ENCODE measurements around the gene BMERB1.
"Not testable (repeated sequence)": the region's sequence is repeated elsewhere in the genome, so short reads cannot be mapped to it uniquely, and the experiment has no call there.

BMERB1 gene

DNA sequence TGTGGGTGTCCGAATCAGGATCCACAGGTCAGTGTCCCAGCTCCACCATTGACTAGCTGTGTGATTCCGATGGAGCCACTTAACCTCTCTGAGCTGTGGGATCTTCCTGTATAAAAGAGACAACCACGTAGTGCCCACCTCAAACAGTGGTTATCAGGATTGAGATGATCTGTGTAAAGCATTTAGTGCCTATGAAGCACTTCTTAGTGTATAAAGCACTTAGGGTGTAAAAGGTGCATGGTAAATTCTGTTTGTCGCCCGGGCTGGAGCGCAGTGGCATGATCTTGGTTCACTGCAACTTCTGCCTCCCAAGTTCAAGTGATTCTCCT lies 113.3 kb downstream of the BMERB1 start:
- Mint-ChIP-seq H3K36me3 (ENCODE audit: insufficient read depth) (peaks cover 2% of the 10 kb centered on the region), H3K4me3 (no peak overlapping the region), H3K4me1 (peaks cover 5% of the 10 kb centered on the region), H3K27me3 (no peaks in the 10 kb centered on the region), H3K9me3 (no peaks in the 10 kb centered on the region), H3K27ac (ENCODE audit: low read depth) (no peak overlapping the region)
- ATAC-seq (replicated peaks; ENCODE audit: extremely low read depth, poor library complexity, severe bottlenecking) (no peak), DNase-seq (ENCODE audit: low spot score in 2 of 2) (no peak)

DNA sequence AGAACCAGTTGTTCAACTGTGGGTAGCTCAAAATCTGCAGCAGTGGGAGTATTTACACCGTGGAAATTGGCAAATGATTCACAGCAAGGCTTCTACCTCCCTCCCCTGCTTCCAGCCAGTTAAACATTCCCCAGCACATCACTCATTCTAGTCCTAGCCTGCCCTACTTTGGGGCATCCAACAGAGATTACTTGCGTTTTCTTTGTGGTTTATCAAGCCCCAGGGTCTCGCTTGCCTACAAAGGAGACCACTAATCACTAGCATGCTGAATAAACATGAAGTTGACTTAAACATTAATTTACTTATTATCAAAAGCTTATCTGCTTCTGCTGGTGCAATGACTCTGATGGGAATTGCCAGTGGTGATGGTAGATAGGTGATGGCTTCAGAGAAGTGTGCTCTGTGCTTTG lies 114.1 kb downstream of the BMERB1 start:
- no peaks in the 10 kb centered on the region for H3K27me3 Mint-ChIP-seq
- DNase-seq (ENCODE audit: low spot score in 2 of 2) = no peak
- H3K36me3 Mint-ChIP-seq (ENCODE audit: insufficient read depth) = peaks cover 2% of the 10 kb centered on the region
- H3K4me3 Mint-ChIP-seq = no peak overlapping the region
- H3K4me1 Mint-ChIP-seq = no peaks in the 10 kb centered on the region
- ATAC-seq (replicated peaks; ENCODE audit: extremely low read depth, poor library complexity, severe bottlenecking) = no peak
- H3K27ac Mint-ChIP-seq (ENCODE audit: low read depth) = no peak overlapping the region
- H3K9me3 Mint-ChIP-seq = no peaks in the 10 kb centered on the region

GRCh38 chr16:15552507-15552906 lies 118.1 kb downstream of the BMERB1 start:
- peak overlapping the region; percentile 82 for H3K27ac Mint-ChIP-seq (ENCODE audit: low read depth)
- H3K9me3 Mint-ChIP-seq = no peaks in the 10 kb centered on the region
- no peak for ATAC-seq (replicated peaks; ENCODE audit: extremely low read depth, poor library complexity, severe bottlenecking)
- DNase-seq (ENCODE audit: low spot score in 2 of 2) = no peak
- H3K27me3 Mint-ChIP-seq = no peaks in the 10 kb centered on the region
- no peak overlapping the region for H3K4me3 Mint-ChIP-seq
- H3K36me3 Mint-ChIP-seq (ENCODE audit: insufficient read depth) = peaks cover 2% of the 10 kb centered on the region
- H3K4me1 Mint-ChIP-seq = no peaks in the 10 kb centered on the region

DNA sequence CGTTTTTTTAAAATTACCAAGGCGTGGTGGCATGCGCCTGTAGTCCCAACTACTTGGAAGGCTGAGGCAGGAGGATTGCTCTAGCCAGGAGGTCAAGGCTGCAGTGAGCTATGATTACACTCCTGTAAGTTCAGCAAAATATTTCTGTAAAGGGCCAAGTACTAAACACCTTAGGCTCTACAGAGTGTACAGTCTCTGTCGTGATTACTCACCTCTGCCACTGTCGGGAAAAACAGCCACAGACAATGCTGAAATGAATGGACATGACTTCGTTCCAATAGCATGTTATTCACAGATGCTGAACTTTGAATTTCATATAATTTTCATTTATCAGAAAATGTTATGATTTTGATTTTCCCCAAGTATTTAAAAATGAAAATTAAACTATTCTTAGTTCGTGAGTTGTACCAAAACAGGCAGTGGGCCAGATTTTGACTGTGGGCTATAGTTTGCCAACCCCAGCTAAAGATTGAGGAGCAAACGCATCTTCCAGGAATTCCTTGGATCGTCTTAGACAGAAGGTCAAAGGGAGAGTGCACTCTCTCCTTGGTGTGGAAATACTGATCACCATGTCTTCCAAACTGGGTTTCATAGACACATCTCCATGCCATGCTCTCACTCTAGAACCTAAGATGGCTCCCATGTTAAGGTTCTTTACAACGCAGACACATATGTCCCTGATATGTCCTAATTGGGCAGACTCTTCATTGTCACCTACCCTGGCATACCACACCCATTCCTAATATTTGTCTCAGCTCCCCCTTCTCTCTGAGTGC lies 119.1 kb downstream of the BMERB1 start:
- Mint-ChIP-seq H3K27me3 (no peaks in the 10 kb centered on the region), H3K27ac (ENCODE audit: low read depth) (no peak overlapping the region), H3K4me3 (no peak overlapping the region), H3K9me3 (no peaks in the 10 kb centered on the region), H3K4me1 (no peaks in the 10 kb centered on the region), H3K36me3 (ENCODE audit: insufficient read depth) (peaks cover 2% of the 10 kb centered on the region)
- ATAC-seq (replicated peaks; ENCODE audit: extremely low read depth, poor library complexity, severe bottlenecking) = no peak
- no peak for DNase-seq (ENCODE audit: low spot score in 2 of 2)

- DNase-seq (ENCODE audit: low spot score in 2 of 2) = no peak
- no peak overlapping the region for H3K27ac Mint-ChIP-seq (ENCODE audit: low read depth)
- no peaks in the 10 kb centered on the region for H3K4me1 Mint-ChIP-seq
- H3K27me3 Mint-ChIP-seq = no peaks in the 10 kb centered on the region
- no peak overlapping the region for H3K4me3 Mint-ChIP-seq
- no peaks in the 10 kb centered on the region for H3K9me3 Mint-ChIP-seq
- no peak for ATAC-seq (replicated peaks; ENCODE audit: extremely low read depth, poor library complexity, severe bottlenecking)
- H3K36me3 Mint-ChIP-seq (ENCODE audit: insufficient read depth) = no peaks in the 10 kb centered on the region
Measured at GRCh38 chr16:15556130-15556529, 121.7 kb downstream of the BMERB1 start.

DNA sequence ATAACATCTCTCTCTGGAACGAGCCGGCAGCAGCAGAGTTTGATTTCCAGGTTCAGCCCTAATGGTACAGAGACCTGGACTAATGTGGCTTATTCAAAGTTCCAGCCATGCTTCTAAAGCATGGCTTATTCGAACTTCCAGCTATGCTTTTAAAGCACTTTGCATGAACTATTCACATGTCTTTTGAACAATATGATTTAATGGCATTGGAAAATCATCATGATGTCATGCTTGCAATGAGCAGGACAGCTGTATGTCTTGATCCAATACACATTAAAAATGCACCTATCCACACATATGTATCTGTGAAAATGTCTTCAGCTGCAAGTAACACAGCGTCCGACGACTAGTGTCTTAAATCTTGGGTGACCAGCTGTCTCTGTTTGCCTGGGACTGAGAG lies 122.9 kb downstream of the BMERB1 start:
- H3K4me3 Mint-ChIP-seq = no peak overlapping the region
- H3K27ac Mint-ChIP-seq (ENCODE audit: low read depth) = no peak overlapping the region
- ATAC-seq (replicated peaks; ENCODE audit: extremely low read depth, poor library complexity, severe bottlenecking) (no peak), DNase-seq (ENCODE audit: low spot score in 2 of 2) (no peak)
- no peaks in the 10 kb centered on the region for H3K4me1 Mint-ChIP-seq
- H3K36me3 Mint-ChIP-seq (ENCODE audit: insufficient read depth) = no peaks in the 10 kb centered on the region
- H3K9me3 Mint-ChIP-seq = no peaks in the 10 kb centered on the region
- no peaks in the 10 kb centered on the region for H3K27me3 Mint-ChIP-seq

- DNase-seq (ENCODE audit: low spot score in 2 of 2) (no peak), ATAC-seq (replicated peaks; ENCODE audit: extremely low read depth, poor library complexity, severe bottlenecking) (no peak)
- Mint-ChIP-seq H3K27me3 (no peaks in the 10 kb centered on the region), H3K9me3 (no peaks in the 10 kb centered on the region), H3K36me3 (ENCODE audit: insufficient read depth) (no peaks in the 10 kb centered on the region), H3K4me3 (no peak overlapping the region), H3K4me1 (no peaks in the 10 kb centered on the region), H3K27ac (ENCODE audit: low read depth) (no peak overlapping the region)
Measured at GRCh38 chr16:15559176-15559575, 124.8 kb downstream of the BMERB1 start.

DNA sequence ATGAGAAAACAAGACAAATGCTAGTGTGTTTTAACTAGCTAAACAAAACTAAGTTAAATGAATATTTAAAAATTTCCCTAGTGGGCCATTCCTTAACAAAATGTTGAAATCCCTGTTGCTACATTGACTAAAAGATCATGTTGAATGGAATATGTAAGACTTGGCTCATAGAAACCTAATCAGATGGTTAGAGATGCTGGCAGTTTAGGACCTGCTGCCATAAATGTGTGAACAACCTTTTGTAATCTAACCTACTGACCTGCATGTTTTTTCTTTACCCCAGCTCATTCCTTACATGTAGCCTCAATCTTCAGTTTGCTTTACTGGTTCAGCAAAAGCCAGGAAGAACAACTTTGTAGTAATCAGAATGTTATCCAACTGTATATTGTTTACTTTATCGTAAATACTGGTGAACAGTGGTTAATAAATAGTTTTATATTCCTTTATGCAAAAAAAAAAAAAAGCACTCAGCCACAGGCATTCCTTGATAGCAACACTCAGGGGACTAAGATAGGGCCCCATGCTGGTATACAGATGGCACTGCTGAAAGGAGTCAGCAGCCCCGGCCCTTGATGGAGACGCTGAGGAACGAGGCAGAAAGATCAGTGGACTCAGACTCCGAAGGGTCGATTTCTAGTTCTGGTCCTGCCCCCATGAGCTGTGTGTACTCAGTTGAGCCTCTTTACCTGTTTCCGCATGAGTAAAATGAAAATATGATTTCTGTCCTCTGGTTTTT lies 130.4 kb downstream of the BMERB1 start:
- no peak for ATAC-seq (replicated peaks; ENCODE audit: extremely low read depth, poor library complexity, severe bottlenecking)
- Mint-ChIP-seq H3K27ac (ENCODE audit: low read depth) (no peak overlapping the region), H3K9me3 (no peaks in the 10 kb centered on the region), H3K4me1 (no peaks in the 10 kb centered on the region), H3K4me3 (no peak overlapping the region), H3K36me3 (ENCODE audit: insufficient read depth) (no peaks in the 10 kb centered on the region), H3K27me3 (no peaks in the 10 kb centered on the region)
- no peak for DNase-seq (ENCODE audit: low spot score in 2 of 2)

DNA sequence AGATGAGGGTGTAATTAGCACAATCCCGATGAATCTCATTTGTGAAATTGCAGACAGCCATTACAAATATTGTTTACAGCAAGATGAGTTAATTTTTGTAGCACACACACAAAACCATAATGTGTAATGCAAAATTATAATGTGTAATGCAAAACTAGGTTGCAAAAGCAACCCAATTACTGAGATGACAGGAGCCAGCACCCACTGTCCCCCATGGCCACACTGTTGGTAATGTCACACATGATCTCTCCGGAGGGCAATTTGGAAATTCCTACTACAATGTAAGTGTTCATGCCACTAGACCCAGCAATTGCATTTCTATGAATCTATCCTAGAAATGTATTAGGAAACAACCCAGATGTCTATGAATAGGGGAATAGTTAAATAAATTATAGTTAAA lies 131.7 kb downstream of the BMERB1 start:
- Mint-ChIP-seq H3K36me3 (ENCODE audit: insufficient read depth) (no peaks in the 10 kb centered on the region), H3K4me3 (no peak overlapping the region), H3K27me3 (no peaks in the 10 kb centered on the region), H3K4me1 (no peaks in the 10 kb centered on the region), H3K27ac (ENCODE audit: low read depth) (no peak overlapping the region), H3K9me3 (no peaks in the 10 kb centered on the region)
- no peak for ATAC-seq (replicated peaks; ENCODE audit: extremely low read depth, poor library complexity, severe bottlenecking)
- DNase-seq (ENCODE audit: low spot score in 2 of 2) = no peak

DNA sequence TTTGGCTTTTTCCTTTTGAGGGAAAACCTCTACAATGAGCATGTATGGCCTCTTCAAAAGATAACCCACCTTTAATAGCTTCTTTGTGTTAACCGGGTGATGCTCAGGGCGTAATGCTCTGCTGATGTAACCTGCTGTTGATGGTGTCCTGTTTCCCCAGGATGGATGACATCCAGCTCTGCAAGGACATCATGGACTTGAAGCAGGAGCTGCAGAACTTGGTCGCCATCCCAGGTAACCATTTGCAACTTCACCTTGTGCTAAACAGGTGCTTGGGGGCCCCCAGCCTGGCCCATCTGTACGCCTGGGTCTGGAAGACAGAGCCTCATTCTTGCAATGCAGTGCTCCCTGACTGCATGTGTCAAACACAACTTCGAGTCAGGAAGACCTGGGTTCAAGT lies 133.4 kb downstream of the BMERB1 start:
- H3K9me3 Mint-ChIP-seq = no peaks in the 10 kb centered on the region
- H3K36me3 Mint-ChIP-seq (ENCODE audit: insufficient read depth) = no peaks in the 10 kb centered on the region

DNA sequence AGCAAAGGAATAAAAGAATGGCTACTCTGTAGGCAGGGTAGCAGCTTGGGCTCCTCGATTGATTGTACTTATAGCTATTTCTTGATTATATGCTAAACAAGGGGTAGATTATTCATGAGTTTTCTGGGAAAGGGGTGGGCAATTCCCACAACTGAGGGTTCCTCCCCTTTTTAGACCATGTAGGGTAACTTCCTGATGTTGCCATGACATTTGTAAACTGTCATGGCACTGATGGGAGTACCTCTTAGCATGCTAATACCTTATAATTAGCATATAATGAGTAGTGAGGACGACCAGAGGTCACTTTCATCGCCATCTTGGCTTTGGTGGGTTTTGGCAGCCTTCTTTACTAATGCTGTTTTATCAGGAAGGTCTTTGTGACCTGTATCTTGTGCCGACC lies 136.3 kb downstream of the BMERB1 start:
- not testable (repeated sequence) for H3K27me3 Mint-ChIP-seq; ATAC-seq (replicated peaks; ENCODE audit: extremely low read depth, poor library complexity, severe bottlenecking); H3K27ac Mint-ChIP-seq (ENCODE audit: low read depth); H3K36me3 Mint-ChIP-seq (ENCODE audit: insufficient read depth); DNase-seq (ENCODE audit: low spot score in 2 of 2); H3K9me3 Mint-ChIP-seq; H3K4me3 Mint-ChIP-seq; H3K4me1 Mint-ChIP-seq

More for the DNA sequence above, 133.4 kb downstream of the BMERB1 start:
- no peak overlapping the region for H3K27ac Mint-ChIP-seq (ENCODE audit: low read depth)
- no peaks in the 10 kb centered on the region for H3K4me1 Mint-ChIP-seq
- H3K27me3 Mint-ChIP-seq = no peaks in the 10 kb centered on the region
- DNase-seq (ENCODE audit: low spot score in 2 of 2) = no peak
- ATAC-seq (replicated peaks; ENCODE audit: extremely low read depth, poor library complexity, severe bottlenecking) = no peak
- H3K4me3 Mint-ChIP-seq = no peak overlapping the region

DNA sequence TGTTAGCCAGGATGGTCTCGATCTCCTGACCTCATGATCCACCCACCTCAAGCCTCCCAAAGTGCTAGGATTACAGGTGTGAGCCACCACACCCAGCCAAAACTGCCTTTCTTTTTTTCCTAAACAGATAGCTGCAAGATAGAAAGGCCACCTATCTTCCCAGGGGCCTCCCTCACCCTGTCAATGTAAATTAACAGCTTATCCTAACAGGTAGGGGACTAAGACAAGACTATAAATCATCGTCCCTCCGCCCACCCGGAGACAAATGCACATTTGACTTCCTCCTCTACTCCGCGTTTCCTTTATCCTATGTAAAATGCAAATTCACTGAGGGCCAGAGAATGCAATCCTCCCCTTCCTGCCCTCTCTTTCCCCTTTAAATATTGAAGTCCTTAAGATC lies 137.2 kb downstream of the BMERB1 start:
- ATAC-seq (replicated peaks; ENCODE audit: extremely low read depth, poor library complexity, severe bottlenecking) = no peak
- H3K4me3 Mint-ChIP-seq = no peak overlapping the region
- no peak overlapping the region for H3K27ac Mint-ChIP-seq (ENCODE audit: low read depth)
- DNase-seq (ENCODE audit: low spot score in 2 of 2) = no peak
- no peaks in the 10 kb centered on the region for H3K9me3 Mint-ChIP-seq
- H3K36me3 Mint-ChIP-seq (ENCODE audit: insufficient read depth) = peaks cover 1% of the 10 kb centered on the region
- no peaks in the 10 kb centered on the region for H3K4me1 Mint-ChIP-seq
- H3K27me3 Mint-ChIP-seq = no peaks in the 10 kb centered on the region

GRCh38 chr16:15572329-15573001 lies 138.1 kb downstream of the BMERB1 start:
- Mint-ChIP-seq H3K4me3 (no peak overlapping the region), H3K27ac (ENCODE audit: low read depth) (no peak overlapping the region), H3K9me3 (no peaks in the 10 kb centered on the region), H3K27me3 (no peaks in the 10 kb centered on the region), H3K36me3 (ENCODE audit: insufficient read depth) (peaks cover 1% of the 10 kb centered on the region), H3K4me1 (no peaks in the 10 kb centered on the region)
- no peak for DNase-seq (ENCODE audit: low spot score in 2 of 2)
- ATAC-seq (replicated peaks; ENCODE audit: extremely low read depth, poor library complexity, severe bottlenecking) = no peak
